Measurements from ENCODE around the gene PCCA. TPM values are rescaled to one million over a fixed set of nuclear protein-coding genes. Genes with fewer than 3 reads are reported as not detected.
A peak's percentile ranks its signal among the peaks of the same experiment; 100 is the strongest.
"Not testable (repeated sequence)": the region's sequence is repeated elsewhere in the genome, so short reads cannot be mapped to it uniquely, and the experiment has no call there.

The PCCA gene
- total RNA-seq, 3 donors from 2014 or later = 46.6 to 69.8 (median 64.7) TPM

DNA sequence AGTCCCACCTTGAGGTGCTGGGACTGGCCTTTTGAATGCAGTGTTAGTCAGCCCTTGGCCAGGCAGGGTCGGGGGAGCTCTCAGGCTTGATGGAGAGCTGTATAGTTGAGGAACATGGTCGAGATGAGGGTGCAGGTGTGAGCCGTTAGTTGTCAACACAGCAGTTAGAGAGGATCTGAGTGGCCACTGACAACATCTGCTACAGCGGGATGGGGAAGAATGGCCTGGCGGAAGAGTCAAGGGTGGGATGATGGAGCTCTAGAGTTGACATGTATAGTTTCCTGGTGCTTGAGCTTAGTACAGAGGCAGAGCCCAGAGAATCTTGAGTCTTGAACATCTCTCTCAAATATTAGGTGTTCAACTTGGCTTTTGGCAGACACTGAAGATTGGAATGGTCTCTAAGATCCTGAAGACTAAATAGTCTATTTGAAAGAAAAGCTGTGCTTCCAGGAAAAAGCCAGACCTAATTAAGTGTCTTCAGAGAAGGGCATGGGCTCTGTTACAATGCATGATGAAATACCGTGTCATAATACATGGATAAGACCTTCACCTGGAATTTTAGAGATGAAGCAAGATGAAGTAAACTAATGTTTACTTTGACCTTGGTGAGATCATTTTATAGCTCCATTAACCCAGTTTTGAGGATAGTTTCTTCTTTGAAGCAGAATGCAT is 9.7 kb downstream of the PCCA start:
- TF ChIP-seq, protein P1, sequence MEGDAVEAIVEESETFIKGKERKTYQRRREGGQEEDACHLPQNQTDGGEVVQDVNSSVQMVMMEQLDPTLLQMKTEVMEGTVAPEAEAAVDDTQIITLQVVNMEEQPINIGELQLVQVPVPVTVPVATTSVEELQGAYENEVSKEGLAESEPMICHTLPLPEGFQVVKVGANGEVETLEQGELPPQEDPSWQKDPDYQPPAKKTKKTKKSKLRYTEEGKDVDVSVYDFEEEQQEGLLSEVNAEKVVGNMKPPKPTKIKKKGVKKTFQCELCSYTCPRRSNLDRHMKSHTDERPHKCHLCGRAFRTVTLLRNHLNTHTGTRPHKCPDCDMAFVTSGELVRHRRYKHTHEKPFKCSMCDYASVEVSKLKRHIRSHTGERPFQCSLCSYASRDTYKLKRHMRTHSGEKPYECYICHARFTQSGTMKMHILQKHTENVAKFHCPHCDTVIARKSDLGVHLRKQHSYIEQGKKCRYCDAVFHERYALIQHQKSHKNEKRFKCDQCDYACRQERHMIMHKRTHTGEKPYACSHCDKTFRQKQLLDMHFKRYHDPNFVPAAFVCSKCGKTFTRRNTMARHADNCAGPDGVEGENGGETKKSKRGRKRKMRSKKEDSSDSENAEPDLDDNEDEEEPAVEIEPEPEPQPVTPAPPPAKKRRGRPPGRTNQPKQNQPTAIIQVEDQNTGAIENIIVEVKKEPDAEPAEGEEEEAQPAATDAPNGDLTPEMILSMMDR (IDR thresholded peaks at IDR 0.05) = no peak
- no peak for TF ChIP-seq POLR2AphosphoS5 (IDR thresholded peaks at IDR 0.05)
- no peak for TF ChIP-seq POLR2A (IDR thresholded peaks at IDR 0.05)
- no peaks in the 10 kb centered on the region for H3K9me3 ChIP-seq
- no peaks in the 10 kb centered on the region for H3K27me3 ChIP-seq
- H3K4me1 ChIP-seq = peaks cover 5 to 7% of the 10 kb centered on the region in 2 donors
- no peak for DNase-seq (ENCODE audit: low spot score in 2 of 2)
- no peaks in the 10 kb centered on the region for H3K36me3 ChIP-seq
- H3K27ac ChIP-seq = peak overlapping the region; percentile 33 to 64
- intact Hi-C loops (cut with DNase I; ENCODE audit: low total_unique reads) = no loop called here
- H3K4me3 ChIP-seq = no peak overlapping the region

DNA sequence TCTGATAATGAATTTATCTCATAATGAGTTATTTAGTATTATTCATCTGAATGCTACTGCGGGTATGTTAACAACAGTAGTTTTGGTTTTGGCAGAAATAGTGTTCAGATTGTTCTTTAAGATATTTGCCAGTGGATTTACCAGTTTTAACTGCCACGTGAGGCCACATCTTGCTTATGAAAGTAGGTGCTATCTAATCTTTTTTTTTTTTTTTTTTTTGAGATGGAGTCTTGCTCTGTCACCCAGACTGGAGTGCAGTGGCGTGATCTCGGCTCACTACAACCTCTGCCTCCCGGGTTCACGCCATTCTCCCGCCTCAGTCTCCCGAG is 10.2 kb downstream of the PCCA start:
- H3K4me1 ChIP-seq; H3K36me3 ChIP-seq; H3K4me3 ChIP-seq; H3K27me3 ChIP-seq; H3K9me3 ChIP-seq; intact Hi-C loops (cut with DNase I; ENCODE audit: low total_unique reads); DNase-seq (ENCODE audit: low spot score in 2 of 2): not testable (repeated sequence)
- peak overlapping the region; percentile 33 to 81 for H3K27ac ChIP-seq

DNA sequence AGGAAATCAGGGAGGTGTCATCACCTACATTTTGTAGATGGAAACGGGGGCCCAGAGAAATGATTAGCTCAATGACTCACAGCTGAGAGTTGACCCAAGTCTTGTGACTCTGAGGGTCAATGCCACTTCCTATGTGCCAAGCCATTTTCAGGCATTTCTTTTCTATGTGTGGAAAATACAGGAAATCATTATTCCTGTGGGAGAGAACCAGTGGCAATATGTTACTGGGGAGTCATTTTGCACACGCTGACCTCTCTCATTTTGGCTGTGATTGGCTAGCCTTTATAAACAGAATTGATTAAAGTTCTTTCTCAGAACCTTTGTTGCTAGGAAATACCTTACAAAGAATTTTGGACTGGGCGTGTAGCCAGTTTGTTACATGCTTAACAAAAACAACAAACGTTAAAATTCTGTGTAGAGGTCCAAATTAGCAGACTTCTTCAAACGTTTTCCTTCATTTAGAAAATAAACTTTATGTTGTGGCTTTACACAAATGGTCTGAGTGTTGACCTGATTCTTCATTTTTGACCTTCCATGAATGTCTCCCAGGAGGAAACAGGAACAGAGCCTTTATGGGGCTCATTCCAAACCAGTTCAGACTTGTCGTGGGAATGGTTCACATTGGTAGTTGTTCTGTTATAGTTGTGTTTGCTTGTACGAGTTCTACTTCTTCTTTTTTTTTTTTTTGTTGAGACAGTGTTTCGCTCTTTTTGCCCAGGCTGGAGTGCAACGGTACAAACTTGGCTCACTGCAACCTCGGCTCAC is 11.4 kb downstream of the PCCA start:
- intact Hi-C loops (cut with DNase I; ENCODE audit: low total_unique reads) = no loop called here
- Histone ChIP-seq H3K36me3 (no peaks in the 10 kb centered on the region), H3K4me3 (peak overlapping the region in 1 of 3 donors; percentile 44), H3K27me3 (no peaks in the 10 kb centered on the region), H3K27ac (peak overlapping the region; percentile 33 to 81), H3K4me1 (peaks cover 5 to 7% of the 10 kb centered on the region in 2 donors), H3K9me3 (no peaks in the 10 kb centered on the region)
- TF ChIP-seq POLR2AphosphoS5 (IDR thresholded peaks at IDR 0.05) (peak in 1 of 3 donors; percentile 24), POLR2A (IDR thresholded peaks at IDR 0.05) (no peak)
- DNase-seq (ENCODE audit: low spot score in 2 of 2) = peak in 1 of 2 donors; percentile 48

DNA sequence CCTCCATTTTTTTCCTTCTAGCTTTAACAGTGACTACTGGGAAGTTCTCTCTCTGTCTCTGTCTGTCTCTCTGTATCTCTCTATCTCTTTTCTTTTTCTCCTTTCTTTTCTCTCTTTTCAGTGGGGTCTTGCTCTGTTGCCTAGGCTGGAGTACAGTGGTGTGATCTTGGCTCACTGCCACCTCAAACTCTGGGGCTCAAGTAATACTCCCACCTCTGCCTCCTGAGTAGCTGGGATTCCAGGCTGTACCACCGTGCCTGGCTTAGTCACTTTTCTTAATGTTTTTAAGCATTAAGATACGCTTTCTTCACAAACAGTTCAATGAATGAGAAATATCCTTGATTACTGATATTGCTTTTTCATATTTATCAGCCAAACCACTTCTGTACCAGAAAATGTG is 13.1 kb downstream of the PCCA start:
- intact Hi-C loops (cut with DNase I; ENCODE audit: low total_unique reads) = no loop called here
- H3K4me3 ChIP-seq = no peak overlapping the region
- no peaks in the 10 kb centered on the region for H3K27me3 ChIP-seq
- TF ChIP-seq POLR2AphosphoS5 (IDR thresholded peaks at IDR 0.05) (no peak), POLR2A (IDR thresholded peaks at IDR 0.05) (no peak)
- TF ChIP-seq, protein P1 (IDR thresholded peaks at IDR 0.05) = no peak
- no peak overlapping the region for H3K27ac ChIP-seq
- H3K36me3 ChIP-seq = no peaks in the 10 kb centered on the region
- no peaks in the 10 kb centered on the region for H3K9me3 ChIP-seq
- no peak for DNase-seq (ENCODE audit: low spot score in 2 of 2)
- peaks cover 5 to 7% of the 10 kb centered on the region in 2 donors for H3K4me1 ChIP-seq

DNA sequence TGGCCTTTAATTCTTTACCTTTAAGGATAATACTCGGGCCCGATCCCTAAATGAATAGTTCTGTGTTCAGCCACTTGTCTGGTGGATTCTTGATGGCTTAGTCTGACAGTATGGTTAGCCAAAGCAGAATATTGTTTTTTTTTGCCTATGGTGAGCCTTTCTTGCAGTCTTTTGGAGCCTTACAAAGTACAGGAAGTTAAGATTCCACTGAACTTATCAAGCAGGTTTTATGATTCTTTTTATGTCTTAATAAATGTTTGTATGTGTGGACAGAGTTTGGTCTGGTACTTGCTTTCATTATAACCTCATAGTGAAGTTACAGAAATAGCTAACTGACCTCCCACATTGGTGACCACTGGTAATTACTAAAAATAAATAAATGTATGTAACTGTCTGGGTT is 17.1 kb downstream of the PCCA start:
- TF ChIP-seq, protein P1 (IDR thresholded peaks at IDR 0.05) = no peak
- TF ChIP-seq POLR2AphosphoS5 (IDR thresholded peaks at IDR 0.05) (no peak), POLR2A (IDR thresholded peaks at IDR 0.05) (no peak)
- DNase-seq (ENCODE audit: low spot score in 2 of 2) = no peak

DNA sequence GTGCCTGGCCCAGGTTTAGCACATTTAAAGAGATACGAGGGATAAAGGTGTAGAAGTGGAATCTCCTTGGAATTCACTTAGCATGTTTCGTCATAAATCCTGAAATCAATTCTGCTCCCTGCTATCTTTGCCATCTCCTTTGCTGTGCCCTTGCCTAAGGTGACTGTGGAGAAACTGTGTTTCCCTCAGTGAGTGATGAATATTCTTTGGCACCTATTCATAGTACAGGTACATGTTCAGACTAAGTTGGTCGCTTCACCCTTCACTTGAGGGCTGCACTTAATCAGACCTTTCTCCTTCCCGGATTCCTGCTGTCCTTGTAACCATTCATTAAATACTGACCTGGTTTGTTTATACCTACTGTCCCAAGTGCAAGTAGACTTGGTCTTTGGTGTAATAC is 17.8 kb downstream of the PCCA start:
- intact Hi-C loops (cut with DNase I; ENCODE audit: low total_unique reads) = no loop called here
- DNase-seq (ENCODE audit: low spot score in 2 of 2) = no peak
- no peaks in the 10 kb centered on the region for H3K36me3 ChIP-seq

More for the DNA sequence above, 17.1 kb downstream of the PCCA start:
- no peaks in the 10 kb centered on the region for H3K36me3 ChIP-seq
- intact Hi-C loops (cut with DNase I; ENCODE audit: low total_unique reads) = no loop called here
- no peak overlapping the region for H3K27ac ChIP-seq
- H3K9me3 ChIP-seq = no peaks in the 10 kb centered on the region
- no peaks in the 10 kb centered on the region for H3K4me1 ChIP-seq
- no peak overlapping the region for H3K4me3 ChIP-seq
- no peaks in the 10 kb centered on the region for H3K27me3 ChIP-seq

More for the DNA sequence above, 17.8 kb downstream of the PCCA start:
- Histone ChIP-seq H3K27ac (no peak overlapping the region), H3K9me3 (no peaks in the 10 kb centered on the region), H3K4me1 (no peaks in the 10 kb centered on the region), H3K4me3 (no peak overlapping the region), H3K27me3 (no peaks in the 10 kb centered on the region)
- TF ChIP-seq, protein P1 (IDR thresholded peaks at IDR 0.05) = no peak
- no peak for TF ChIP-seq POLR2AphosphoS5 (IDR thresholded peaks at IDR 0.05)
- no peak for TF ChIP-seq POLR2A (IDR thresholded peaks at IDR 0.05)

Measured in breast epithelium (tissue), 4 donors.